GM21825 (cell line): Measurements from ENCODE around the gene ARHGAP33.

ENCODE experiments used
- ATAC-seq: cut with Tn5 transposase; IDR thresholded peaks from one replicate; pipeline ENCODE4 v1.9.1; 2021; ENCODE audit warnings: mild to moderate bottlenecking, moderate library complexity; ENCODE audit not compliant: unreplicated experiment

The ARHGAP33 gene, protein sequence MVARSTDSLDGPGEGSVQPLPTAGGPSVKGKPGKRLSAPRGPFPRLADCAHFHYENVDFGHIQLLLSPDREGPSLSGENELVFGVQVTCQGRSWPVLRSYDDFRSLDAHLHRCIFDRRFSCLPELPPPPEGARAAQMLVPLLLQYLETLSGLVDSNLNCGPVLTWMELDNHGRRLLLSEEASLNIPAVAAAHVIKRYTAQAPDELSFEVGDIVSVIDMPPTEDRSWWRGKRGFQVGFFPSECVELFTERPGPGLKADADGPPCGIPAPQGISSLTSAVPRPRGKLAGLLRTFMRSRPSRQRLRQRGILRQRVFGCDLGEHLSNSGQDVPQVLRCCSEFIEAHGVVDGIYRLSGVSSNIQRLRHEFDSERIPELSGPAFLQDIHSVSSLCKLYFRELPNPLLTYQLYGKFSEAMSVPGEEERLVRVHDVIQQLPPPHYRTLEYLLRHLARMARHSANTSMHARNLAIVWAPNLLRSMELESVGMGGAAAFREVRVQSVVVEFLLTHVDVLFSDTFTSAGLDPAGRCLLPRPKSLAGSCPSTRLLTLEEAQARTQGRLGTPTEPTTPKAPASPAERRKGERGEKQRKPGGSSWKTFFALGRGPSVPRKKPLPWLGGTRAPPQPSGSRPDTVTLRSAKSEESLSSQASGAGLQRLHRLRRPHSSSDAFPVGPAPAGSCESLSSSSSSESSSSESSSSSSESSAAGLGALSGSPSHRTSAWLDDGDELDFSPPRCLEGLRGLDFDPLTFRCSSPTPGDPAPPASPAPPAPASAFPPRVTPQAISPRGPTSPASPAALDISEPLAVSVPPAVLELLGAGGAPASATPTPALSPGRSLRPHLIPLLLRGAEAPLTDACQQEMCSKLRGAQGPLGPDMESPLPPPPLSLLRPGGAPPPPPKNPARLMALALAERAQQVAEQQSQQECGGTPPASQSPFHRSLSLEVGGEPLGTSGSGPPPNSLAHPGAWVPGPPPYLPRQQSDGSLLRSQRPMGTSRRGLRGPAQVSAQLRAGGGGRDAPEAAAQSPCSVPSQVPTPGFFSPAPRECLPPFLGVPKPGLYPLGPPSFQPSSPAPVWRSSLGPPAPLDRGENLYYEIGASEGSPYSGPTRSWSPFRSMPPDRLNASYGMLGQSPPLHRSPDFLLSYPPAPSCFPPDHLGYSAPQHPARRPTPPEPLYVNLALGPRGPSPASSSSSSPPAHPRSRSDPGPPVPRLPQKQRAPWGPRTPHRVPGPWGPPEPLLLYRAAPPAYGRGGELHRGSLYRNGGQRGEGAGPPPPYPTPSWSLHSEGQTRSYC

DNA sequence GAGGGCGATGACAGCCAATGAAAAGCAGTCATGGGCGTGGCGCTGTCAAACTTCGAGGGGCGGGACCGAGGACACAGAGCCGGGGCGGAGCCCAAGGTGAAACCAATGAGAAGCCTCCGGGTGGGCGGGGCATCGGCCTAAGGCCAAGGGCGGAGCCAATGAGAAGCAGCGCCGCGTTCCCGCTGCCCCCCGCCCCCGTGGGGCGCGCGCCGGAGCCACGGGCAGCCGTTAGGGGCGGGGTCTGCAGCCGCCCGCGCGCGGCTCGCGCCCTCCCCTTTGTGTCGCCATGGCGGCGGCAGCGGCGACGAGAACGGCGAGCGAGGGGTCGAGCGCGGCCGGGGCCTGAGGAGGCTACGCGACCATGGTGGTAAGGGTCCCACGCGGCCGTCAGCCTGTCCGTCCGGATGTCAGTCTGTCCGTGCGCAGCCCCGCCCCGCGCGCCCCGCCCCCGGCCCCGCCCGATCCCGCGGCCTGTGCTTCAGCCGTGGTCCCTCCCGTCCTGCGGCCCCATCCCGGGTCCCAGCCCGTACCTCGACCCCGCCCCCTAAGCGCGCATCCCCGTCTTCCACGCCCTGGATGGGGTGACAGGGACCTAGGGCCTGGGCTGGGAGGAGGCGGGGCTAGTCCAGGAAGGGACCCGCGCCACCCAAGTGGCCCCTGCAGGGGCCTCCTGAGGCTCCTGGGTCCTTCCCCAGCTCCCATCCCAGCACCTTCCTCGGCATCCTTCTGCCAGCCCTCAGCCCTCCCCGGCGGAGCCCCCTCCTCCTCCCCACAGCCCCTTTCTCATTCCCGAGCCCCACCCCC lies at the start of gene ARHGAP33:
ARHGAP33 (plus strand) TSS at position 267 of the 804 bp plus-strand sequence; CDS start at position 362, 95 bp downstream.
- peak; percentile 88 for ATAC-seq

DNA sequence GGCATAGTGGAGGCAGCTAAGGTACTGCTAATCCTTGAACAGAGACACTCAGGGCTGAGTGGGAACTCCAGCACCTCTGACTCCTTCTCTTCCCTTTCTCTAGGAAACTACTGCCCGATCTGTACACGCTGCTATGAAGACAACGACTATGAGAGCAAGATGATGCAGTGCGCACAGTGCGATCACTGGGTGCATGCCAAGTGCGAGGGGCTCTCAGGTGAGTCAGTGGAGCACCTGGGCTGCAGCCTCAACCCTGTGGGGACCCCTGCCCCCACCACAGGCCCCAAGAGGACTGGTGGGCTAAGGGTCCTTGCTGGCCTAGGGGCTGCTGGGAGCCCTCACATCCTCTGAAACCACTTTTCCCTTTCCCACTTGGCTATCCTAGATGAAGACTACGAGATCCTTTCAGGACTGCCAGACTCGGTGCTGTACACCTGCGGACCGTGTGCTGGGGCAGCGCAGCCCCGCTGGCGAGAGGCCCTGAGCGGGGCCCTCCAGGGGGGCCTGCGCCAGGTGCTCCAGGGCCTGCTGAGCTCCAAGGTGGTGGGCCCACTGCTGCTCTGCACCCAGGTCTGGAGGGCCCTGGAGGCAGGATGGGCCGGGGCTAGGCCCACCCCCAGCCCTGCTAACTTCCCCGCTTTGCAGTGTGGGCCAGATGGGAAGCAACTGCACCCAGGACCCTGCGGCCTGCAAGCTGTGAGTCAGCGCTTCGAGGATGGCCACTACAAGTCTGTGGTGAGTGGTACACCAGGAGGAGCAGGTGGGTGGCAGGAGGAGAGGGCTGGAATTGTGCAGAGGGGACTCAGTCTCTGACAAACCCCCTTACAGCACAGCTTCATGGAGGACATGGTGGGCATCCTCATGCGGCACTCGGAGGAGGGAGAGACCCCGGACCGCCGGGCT lies 48.1 kb upstream of the ARHGAP33 start:
- no peak for ATAC-seq

DNA sequence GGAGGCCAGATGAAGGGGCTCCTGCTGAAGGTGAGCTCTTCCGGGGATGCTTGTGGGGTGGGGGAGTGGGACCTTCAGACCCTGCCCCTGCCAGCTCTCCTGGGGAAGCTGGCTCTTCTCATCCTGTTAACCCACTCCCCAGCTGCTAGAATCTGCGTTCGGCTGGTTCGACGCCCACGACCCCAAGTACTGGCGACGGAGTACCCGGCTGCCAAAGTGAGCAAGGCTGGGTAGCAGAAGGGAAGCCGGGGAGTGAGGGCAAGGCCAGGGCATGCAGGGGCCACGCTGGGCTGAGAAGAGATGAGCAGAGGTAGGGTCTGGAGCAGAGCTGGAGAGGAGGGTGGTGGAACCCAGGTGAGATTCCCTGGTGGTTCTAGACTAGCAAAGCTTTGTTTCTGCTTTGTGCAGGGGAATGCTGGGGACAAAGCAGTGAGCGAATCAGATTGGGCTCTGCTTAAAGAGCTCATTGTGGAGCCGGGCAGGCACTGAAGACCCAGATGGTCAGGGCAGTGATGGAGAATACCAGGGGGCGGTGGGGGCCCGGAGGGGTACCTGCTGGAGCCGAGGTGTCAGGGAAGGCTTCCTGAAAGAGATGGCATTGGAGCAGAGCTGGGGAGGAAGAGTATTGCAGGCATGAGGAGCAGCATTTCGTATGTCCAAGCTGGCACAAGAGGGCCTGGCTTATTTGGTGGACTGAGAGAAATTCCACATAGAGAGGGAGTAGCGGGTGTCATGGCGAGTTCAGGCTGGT lies 47.2 kb upstream of the ARHGAP33 start:
- no peak for ATAC-seq

DNA sequence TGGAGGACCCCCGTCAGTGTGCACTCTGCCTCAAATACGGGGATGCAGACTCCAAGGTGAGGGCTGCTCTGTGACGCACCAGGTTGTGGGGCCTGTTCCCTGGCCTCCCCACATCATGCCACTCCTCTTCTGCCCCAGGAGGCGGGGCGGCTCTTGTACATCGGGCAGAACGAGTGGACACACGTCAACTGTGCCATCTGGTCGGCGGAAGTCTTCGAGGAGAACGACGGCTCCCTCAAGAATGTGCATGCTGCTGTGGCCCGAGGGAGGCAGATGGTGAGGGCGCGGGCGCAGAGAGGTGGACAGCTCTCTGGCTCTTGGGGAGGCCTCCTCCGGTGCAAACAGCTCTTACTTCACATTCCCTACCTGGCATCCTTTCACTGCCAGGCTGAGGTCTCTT lies 46.3 kb upstream of the ARHGAP33 start:
- ATAC-seq, result no peak

DNA sequence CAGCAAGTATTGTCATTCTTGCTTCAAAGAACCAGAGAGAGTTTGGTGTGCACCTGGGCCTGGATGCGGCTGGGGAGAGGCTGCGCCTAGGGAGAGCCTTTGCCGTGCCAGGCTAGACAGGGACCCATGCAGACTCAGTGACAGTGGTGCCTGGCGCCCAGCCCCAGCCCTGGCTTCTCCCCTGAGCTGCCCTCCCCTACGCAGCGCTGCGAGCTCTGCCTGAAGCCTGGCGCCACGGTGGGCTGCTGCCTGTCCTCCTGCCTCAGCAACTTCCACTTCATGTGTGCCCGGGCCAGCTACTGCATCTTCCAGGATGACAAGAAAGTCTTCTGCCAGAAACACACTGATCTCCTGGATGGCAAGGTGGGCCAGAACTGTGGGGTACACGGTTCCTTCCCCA lies 45.6 kb upstream of the ARHGAP33 start:
- no peak for ATAC-seq

DNA sequence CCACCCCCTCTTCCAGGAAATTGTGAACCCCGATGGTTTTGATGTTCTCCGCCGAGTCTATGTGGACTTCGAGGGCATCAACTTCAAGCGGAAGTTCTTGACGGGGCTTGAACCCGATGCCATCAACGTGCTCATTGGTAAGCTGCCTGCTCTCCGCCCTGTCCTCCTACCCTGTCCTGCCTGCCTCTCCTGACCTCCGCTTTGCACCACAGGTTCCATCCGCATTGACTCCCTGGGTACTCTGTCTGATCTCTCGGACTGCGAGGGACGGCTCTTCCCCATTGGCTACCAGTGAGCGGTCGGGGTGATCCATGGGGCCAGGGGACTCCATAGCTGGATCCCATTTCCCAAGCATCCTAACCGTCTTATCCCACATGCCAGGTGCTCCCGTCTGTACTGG lies 45.0 kb upstream of the ARHGAP33 start:
- ATAC-seq, result no peak

DNA sequence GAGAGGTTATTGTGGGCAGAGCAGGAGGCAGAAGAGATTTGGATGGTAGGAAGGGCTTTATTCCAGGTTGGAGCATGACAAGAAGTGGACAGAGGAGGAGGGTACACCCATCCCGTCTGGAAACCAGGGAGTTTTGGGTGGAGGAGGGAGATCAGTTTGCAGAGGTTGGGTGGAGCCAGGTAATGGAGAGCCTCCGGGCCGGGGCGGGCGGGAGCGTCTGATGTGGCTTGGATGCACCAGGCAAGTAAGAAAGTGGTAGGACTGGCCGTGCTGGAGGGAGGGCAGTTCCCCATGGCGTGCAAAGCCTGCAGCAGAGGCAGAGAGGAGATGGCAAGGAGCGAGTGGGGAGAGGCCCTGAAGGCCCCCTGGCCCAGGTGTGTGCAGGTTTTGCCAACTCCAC lies 44.0 kb upstream of the ARHGAP33 start:
- no peak for ATAC-seq

DNA sequence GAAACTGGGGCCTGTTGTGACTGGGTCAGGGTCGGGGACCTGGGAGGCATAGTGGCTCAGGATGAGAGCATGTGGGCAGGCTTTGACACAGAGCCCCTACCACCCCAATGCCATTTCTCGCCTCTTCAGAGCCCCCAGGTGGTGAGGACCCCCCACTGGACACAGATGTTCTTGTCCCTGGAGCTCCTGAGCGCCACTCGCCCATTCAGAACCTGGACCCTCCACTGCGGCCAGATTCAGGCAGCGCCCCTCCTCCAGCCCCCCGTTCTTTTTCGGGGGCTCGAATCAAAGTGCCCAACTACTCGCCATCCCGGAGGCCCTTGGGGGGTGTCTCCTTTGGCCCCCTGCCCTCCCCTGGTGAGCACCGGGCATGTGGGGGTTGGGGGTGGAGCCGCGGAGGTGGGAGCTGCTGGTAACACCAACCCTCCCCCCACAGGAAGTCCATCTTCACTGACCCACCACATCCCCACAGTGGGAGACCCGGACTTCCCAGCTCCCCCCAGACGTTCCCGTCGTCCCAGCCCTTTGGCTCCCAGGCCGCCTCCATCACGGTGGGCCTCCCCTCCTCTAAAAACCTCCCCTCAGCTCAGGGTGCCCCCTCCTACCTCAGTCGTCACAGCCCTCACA lies 43.5 kb upstream of the ARHGAP33 start:
- ATAC-seq, result no peak

DNA sequence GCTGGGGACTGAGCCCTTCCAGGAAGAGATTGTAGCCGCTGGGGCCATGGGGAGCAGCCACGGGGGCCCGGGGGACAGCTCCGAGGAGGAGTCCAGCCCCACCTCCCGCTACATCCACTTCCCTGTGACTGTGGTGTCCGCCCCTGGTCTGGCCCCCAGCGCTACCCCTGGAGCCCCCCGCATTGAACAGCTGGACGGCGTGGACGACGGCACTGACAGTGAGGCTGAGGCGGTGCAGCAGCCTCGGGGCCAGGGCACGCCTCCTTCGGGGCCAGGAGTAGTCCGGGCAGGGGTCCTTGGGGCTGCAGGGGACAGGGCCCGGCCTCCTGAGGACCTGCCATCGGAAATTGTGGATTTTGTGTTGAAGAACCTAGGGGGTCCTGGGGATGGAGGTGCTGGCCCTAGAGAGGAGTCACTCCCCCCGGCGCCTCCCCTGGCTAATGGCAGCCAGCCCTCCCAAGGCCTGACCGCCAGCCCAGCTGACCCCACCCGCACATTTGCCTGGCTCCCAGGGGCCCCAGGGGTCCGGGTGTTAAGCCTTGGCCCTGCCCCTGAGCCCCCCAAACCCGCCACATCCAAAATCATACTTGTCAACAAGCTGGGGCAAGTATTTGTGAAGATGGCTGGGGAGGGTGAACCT lies 42.7 kb upstream of the ARHGAP33 start:
- no peak for ATAC-seq

DNA sequence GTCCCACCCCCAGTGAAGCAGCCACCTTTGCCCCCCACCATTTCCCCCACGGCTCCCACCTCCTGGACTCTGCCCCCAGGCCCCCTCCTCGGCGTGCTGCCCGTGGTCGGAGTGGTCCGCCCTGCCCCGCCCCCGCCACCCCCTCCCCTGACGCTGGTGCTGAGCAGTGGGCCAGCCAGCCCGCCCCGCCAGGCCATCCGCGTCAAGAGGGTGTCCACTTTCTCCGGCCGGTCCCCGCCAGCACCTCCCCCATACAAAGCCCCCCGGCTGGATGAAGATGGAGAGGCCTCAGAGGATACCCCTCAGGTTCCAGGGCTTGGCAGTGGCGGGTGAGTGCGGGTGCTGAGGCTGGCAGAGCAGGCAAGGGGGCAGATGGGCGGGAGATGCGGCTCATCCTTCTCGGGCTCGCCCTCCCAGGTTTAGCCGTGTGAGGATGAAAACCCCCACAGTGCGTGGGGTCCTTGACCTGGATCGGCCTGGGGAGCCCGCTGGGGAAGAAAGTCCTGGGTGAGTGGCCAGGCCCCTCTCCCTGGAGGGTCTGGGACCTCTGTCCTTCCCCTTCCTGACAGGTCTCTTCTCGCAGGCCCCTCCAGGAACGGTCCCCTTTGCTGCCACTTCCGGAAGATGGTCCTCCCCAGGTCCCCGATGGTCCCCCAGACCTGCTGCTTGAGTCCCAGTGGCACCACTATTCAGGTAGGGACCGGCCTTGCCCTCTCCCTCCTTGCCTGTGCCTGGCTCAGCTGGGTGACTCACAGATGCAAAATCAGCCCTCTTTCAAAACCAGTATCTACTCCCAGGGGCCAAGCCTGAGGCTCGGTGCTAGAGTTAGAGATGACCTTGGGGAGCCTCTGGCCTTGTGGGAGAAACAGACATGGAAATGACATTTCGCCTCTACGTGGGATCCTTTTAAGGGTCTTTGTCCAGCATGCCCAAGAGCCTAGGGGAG lies 41.9 kb upstream of the ARHGAP33 start:
- no peak for ATAC-seq

DNA sequence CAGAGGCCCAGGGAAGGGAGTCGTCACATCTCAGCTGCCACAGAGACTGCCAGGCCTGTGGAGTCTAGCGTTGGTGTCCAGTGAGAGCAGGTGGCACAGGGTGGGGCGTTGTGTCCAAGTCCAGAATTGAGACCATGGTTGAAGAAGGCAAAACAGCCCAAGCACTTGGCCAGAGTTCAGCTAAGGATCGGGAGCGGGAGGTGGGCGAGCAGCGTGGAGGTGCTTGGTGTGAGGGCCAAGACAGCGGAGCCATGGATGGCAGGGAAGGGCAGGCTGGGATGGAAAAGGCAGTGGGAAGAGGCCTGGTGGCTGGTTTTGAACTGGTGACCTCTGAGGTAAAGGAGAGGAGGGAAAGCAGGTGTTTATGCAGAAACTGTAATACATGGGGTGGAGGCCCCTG lies 41.1 kb upstream of the ARHGAP33 start:
- no peak for ATAC-seq

DNA sequence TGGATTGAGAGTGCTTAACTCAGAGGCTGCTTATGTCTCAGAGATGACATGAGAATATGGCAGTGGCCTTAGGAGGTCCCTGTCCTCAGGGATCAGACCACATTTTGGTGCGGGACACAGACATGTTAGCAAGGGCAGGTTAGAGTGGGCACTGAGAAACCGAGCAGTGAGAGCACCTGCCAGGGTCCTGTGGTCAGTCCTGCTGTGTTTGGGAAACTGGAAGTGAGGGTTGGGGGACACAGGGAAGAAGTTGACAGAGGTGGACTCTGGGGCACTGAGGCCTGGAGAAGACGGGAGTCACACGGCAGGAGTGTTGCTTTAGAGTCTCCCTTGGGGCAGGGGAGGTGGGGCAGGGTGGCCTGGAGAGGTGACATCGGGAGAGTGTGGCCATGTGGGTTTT lies 40.5 kb upstream of the ARHGAP33 start:
- ATAC-seq, result no peak

DNA sequence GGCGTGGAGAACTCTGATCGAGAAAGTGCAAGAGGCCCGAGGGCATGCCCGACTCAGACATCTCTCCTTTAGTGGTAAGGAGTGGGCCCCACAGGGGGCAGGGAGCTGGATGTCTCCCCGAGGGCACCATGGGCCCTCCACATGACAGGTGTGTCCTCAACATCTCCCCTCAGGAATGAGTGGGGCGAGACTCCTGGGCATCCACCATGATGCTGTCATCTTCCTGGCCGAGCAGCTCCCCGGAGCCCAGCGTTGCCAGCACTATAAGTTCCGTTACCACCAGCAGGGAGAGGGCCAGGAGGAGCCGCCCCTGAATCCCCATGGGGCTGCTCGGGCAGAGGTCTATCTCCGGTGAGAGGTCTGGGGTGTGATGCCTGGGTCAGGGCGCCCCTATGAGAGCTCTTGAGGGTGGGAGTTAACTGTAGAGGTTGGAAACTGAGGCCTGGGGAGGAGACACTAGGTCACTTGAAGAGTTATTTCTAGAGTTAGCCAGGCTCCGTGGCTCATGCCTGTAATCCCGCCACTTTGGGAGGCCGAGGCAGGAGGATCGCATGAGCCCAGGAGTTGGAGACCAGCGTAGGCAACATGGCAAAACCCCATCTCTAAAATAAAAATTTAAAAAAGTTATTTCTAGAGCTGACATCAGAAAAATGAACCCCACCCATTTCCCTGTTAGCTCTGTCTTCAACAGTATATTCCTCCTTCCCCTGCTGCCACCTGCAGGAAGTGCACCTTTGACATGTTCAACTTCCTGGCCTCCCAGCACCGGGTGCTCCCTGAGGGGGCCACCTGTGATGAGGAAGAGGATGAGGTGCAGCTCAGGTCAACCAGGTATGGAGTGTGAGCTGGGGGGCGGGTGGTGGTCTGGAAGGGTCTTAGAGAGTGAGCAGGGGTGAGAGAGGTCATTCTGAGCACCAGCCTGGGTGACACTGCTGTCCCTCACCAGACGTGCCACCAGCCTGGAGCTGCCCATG lies 38.2 kb upstream of the ARHGAP33 start:
- ATAC-seq, result no peak

DNA sequence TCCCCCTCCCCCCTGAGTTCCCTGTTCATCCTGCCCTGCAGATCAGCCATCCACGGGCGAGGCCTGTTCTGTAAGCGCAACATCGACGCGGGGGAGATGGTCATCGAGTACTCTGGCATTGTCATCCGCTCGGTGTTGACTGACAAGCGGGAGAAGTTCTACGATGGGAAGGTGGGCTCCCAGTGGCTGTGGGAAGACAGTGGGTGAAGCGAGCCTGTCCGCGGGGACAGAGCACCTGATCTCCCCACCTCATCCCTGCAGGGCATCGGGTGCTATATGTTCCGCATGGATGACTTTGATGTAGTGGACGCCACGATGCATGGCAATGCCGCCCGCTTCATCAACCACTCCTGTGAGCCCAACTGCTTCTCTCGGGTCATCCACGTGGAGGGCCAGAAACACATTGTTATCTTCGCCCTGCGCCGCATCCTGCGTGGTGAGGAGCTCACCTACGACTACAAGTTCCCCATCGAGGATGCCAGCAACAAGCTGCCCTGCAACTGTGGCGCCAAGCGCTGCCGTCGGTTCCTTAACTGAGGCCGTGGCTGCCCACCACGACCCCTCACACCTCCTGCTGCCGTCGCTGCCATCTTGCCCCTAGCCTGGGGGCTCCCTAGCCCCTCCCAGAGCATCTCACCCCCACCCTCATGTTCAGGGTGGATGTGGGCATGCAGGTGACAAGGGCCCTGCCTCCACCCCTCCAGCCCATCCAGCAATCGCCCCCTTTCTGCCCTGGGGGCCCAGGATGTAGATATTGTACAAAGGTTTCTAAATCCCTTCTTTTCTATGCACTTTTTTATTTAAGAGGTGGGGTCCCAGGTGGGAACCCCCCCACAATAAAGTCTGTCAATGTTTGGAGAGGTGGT lies 37.1 kb upstream of the ARHGAP33 start:
- ATAC-seq, result no peak

DNA sequence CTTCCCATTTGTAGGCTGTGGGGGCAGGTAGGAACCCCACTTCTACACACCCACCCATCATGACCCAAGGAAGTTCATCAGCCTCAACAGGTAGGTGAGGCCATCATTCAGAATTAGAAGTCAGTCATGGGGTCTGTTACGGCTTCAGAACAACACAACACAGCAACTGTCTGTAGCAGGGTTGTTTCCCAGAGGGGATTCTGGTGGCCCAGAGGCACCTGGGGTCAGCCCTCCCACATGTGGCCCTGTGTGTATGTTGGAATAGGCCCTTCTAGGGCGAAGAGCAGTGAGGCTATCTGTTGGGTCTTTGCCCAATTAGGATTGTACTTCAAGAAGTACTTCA lies 36.5 kb upstream of the ARHGAP33 start:
- ATAC-seq, result no peak
